Caco-2 (cell line): ENCODE measurements around the gene NRCAM. TPM values are rescaled to one million over a fixed set of nuclear protein-coding genes. Genes with fewer than 3 reads are reported as not detected.

Source experiments
- BruUV-seq: library from RNA; stranded (reverse); fragments of 400-500 nt; replicated peaks from 2 replicates; lab custom pipeline; 2021; lab: Mats Ljungman, UMichigan
- CTCF ChIA-PET: fragments of 300-600 bp; sonication (Branson Sonifier 250); formaldehyde crosslinking; loops from one replicate; lab custom pipeline; 2022; ENCODE audit warnings: antibody characterized with exemption; lab: Charles Lee
- POLR2A ChIA-PET: fragments of 300-600 bp; sonication (Branson Sonifier 250); formaldehyde crosslinking; loops from one replicate; lab custom pipeline; 2022; ENCODE audit warnings: antibody characterized with exemption; lab: Charles Lee
- DNase-seq, 2 experiments: peaks; one replicate each; pipeline versions ENCODE4 v3.0.0 to v3.0.0-alpha.2; 2020 to 2022
- H3K27me3 ChIP-seq: replicated peaks from 2 replicates; pipeline ENCODE4 v1.6.0; 2011; ENCODE audit warnings: low read length; ENCODE audit not compliant: control insufficient read depth, insufficient read depth
- H3K36me3 ChIP-seq: 2 replicates; pipeline ENCODE4 v1.5.1; 2011; ENCODE audit warnings: low read length; ENCODE audit not compliant: control insufficient read depth, insufficient read depth
- H3K4me1 ChIP-seq: fragments of 250-450 bp; sonication (Bioruptor Pico); 2 replicates; pipeline ENCODE4 v1.5.1; 2020; ENCODE audit warnings: mild to moderate bottlenecking
- H3K4me3 ChIP-seq: 2 replicates; pipeline ENCODE4 v1.5.1; 2011; ENCODE audit warnings: low read depth, mild to moderate bottlenecking, control low read depth, low read length
- H3K9me3 ChIP-seq: fragments of 250-450 bp; sonication (Bioruptor Pico); 2 replicates; pipeline ENCODE4 v1.5.1; 2020; ENCODE audit warnings: mild to moderate bottlenecking, moderate library complexity
- H3K27ac Mint-ChIP-seq: one replicate; pipeline ENCODE4 v1.8.0; 2022; ENCODE audit warnings: mixed read lengths; ENCODE audit not compliant: unreplicated experiment
- H3K27me3 Mint-ChIP-seq: one replicate; pipeline ENCODE4 v1.8.0; 2022; ENCODE audit warnings: mixed read lengths; ENCODE audit not compliant: insufficient read depth, unreplicated experiment
- H3K36me3 Mint-ChIP-seq: one replicate; pipeline ENCODE4 v1.8.0; 2022; ENCODE audit warnings: mild to moderate bottlenecking, mixed read lengths; ENCODE audit not compliant: insufficient read depth, unreplicated experiment
- H3K4me1 Mint-ChIP-seq: one replicate; pipeline ENCODE4 v1.8.0; 2022; ENCODE audit warnings: low read depth, mixed read lengths; ENCODE audit not compliant: unreplicated experiment
- H3K4me3 Mint-ChIP-seq: one replicate; pipeline ENCODE4 v1.8.0; 2022; ENCODE audit warnings: mild to moderate bottlenecking, moderate library complexity, mixed read lengths; ENCODE audit not compliant: unreplicated experiment
- H3K9me3 Mint-ChIP-seq: one replicate; pipeline ENCODE4 v1.8.0; 2022; ENCODE audit warnings: mixed read lengths; ENCODE audit not compliant: unreplicated experiment
- CTCF ChIP-seq, 2 experiments: fragments of 200-600 bp in 1 of 2; IDR thresholded peaks; 1 replicate in 1 of 2; 2 replicates in 1 of 2; pipeline versions ENCODE4 v1.5.1 to v1.8.0; 2011 to 2022; ENCODE audit warnings: antibody characterized with exemption in 1 of 2, control low read depth in 1 of 2, inconsistent platforms in 1 of 2, low read depth in 1 of 2, low read length in 1 of 2, mild to moderate bottlenecking in 1 of 2, moderate library complexity in 1 of 2; ENCODE audit not compliant: insufficient read depth in 1 of 2, severe bottlenecking in 1 of 2, unreplicated experiment in 1 of 2
- intact Hi-C: fragments of 100-400 bp; cut with micrococcal nuclease; formaldehyde crosslinking; loops from one replicate; pipeline ENCODE4 v1.10.0; 2022; ENCODE audit not compliant: unreplicated experiment
- total RNA-seq: library from RNA; stranded (reverse); gene quantifications from 2 replicates; pipeline ENCODE4 v1.2.3, GENCODE V29; 2022

NRCAM gene
- total RNA-seq, 1 experiment from 2014 or later, result 96.2 TPM

DNA sequence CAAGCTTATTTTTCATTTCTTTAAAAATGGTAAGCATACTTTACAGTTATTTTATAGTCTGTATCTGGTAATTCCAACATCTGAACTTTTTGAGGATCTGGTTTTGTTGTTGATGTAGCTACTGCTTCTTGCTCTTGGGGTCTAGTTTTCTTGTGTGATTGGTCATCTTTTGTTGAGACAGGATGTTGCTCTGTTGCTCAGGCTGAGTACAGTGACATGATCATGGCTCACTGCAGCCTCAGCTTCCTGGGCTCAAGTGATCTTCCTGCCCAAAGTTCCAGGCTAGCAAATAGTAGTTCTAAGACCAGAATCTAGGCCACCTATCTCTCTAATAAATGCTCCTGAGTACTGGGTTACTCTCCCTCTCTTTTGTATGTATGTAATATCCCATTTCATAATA, 75.7 kb downstream of the NRCAM start:
- DNase-seq, result no peak
- H3K4me3 Mint-ChIP-seq, result no peak overlapping the region
- H3K36me3 Mint-ChIP-seq, result no peaks in the 10 kb centered on the region
- H3K27me3 Mint-ChIP-seq, result no peaks in the 10 kb centered on the region
- H3K9me3 Mint-ChIP-seq, result no peaks in the 10 kb centered on the region
- ChIA-PET CTCF (no interaction called here), POLR2A (no interaction called here)
- BruUV-seq, result no TSS peak
- H3K27ac Mint-ChIP-seq, result no peak overlapping the region
- no peak for TF ChIP-seq CTCF (IDR thresholded peaks at IDR 0.05; ENCODE audit: insufficient read depth in 1 of 2, low read depth in 1 of 2, low read length in 1 of 2, severe bottlenecking in 1 of 2, unreplicated experiment in 1 of 2)
- no peaks in the 10 kb centered on the region for H3K36me3 ChIP-seq
- no peaks in the 10 kb centered on the region for H3K27me3 ChIP-seq
- H3K4me1 ChIP-seq, result no peaks in the 10 kb centered on the region
- no peaks in the 10 kb centered on the region for H3K9me3 ChIP-seq
- H3K4me3 ChIP-seq, result no peak overlapping the region
- peaks cover 20% of the 10 kb centered on the region for H3K4me1 Mint-ChIP-seq
- intact Hi-C loops, result no loop called here

DNA sequence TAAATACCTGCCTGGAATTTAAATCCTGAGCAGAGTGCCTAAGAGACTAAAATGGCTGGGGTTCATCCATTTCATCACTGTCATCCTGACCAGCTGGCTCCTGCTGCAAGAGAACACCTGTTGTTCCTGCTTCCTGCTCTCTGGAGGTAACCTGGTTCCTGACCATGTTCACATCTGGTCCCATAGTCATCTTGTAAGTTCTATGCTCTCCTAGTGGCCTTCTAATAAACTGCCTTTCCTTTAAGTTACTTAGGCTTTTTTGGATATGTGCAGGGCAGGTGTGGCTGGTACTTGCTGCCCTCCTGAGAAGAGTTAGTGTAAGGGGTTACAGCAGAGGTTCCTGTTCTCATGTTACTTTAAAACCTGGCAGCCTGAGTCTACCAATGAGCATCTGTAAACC, 80.0 kb downstream of the NRCAM start:
- H3K4me3 ChIP-seq, result no peak overlapping the region
- ChIA-PET POLR2A (no interaction called here), CTCF (no interaction called here)
- intact Hi-C loops, result no loop called here
- no peaks in the 10 kb centered on the region for H3K4me1 ChIP-seq
- Mint-ChIP-seq H3K27me3 (no peaks in the 10 kb centered on the region), H3K4me3 (no peak overlapping the region), H3K9me3 (no peaks in the 10 kb centered on the region), H3K27ac (no peak overlapping the region), H3K4me1 (peaks cover 14% of the 10 kb centered on the region), H3K36me3 (no peaks in the 10 kb centered on the region)
- no TSS peak for BruUV-seq
- TF ChIP-seq CTCF (IDR thresholded peaks at IDR 0.05; ENCODE audit: insufficient read depth in 1 of 2, low read depth in 1 of 2, low read length in 1 of 2, severe bottlenecking in 1 of 2, unreplicated experiment in 1 of 2), result no peak
- DNase-seq, result no peak
- no peaks in the 10 kb centered on the region for H3K36me3 ChIP-seq
- H3K9me3 ChIP-seq, result no peaks in the 10 kb centered on the region
- H3K27me3 ChIP-seq, result no peaks in the 10 kb centered on the region

- H3K9me3 Mint-ChIP-seq, result no peaks in the 10 kb centered on the region
- H3K27me3 Mint-ChIP-seq, result no peaks in the 10 kb centered on the region
- Histone ChIP-seq H3K9me3 (no peaks in the 10 kb centered on the region), H3K4me3 (no peak overlapping the region), H3K4me1 (no peaks in the 10 kb centered on the region), H3K36me3 (no peaks in the 10 kb centered on the region), H3K27me3 (no peaks in the 10 kb centered on the region)
- intact Hi-C loops, result no loop called here
- no peak overlapping the region for H3K27ac Mint-ChIP-seq
- H3K4me3 Mint-ChIP-seq, result no peak overlapping the region
- ChIA-PET CTCF (no interaction called here), POLR2A (no interaction called here)
- BruUV-seq, result no TSS peak
- H3K4me1 Mint-ChIP-seq, result peaks cover 14% of the 10 kb centered on the region
- no peaks in the 10 kb centered on the region for H3K36me3 Mint-ChIP-seq
- no peak for DNase-seq
- no peak for TF ChIP-seq CTCF (IDR thresholded peaks at IDR 0.05; ENCODE audit: insufficient read depth in 1 of 2, low read depth in 1 of 2, low read length in 1 of 2, severe bottlenecking in 1 of 2, unreplicated experiment in 1 of 2)
Measured at GRCh38 chr7:108375668-108376067, 80.6 kb downstream of the NRCAM start.
